AG08396 (cell line): Measurements from ENCODE around the gene KIDINS220.
"Not testable (repeated sequence)": the region's sequence is repeated elsewhere in the genome, so short reads cannot be mapped to it uniquely, and the experiment has no call there.

Source experiments
- DNase-seq: peaks from one replicate; pipeline ENCODE4 v3.0.0; 2012; ENCODE audit warnings: low spot score, mixed read lengths

Gene KIDINS220

DNA sequence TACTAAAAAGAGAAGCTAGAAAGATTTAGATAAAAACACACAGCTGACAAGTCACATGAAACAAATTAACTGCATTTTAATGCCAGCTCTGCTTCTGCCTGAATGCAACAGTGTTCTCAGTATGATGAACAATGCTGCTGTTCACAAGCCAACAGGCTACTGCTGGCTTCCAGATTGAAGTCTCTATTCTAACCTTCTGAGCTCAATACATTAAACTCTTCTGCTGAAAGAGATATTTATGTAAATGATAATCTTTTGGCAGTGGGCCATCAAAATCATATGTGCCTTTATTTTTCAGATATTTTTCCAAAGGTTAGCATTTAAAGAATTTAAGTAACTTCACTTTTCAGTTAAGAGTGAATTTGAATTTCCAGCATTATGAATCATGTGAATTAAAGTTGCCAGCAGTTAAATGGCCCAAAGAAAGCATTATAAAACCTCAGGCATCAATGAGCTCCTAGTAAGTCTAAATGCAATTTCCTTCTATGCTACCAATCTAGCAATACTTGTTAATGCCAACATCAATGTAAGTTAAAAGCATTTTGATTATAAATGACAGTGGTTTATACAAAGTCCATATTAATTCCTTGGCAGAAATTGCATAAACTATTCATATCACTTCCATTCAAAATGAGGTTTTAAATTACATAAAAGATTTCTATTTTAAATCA, 83.2 kb downstream of the KIDINS220 start:
- no peak for DNase-seq

DNA sequence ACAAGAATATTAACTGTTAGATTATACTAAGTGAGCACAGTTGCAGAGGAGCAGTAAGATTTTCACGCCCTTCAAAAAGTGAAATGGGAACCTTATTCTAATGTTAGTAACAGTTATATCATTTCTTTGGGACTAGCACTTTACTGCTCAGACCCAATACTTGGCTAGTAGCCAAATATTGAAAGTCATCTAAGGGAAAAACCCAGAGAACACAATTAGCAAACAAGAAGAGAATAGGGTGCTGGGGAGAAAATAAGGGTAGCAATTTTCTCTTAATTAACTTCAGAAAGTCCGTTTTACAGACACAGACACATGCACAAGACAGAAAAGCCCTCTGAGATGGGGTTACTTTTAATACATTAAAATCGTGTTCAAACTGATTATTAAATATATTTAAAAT, 83.8 kb downstream of the KIDINS220 start:
- DNase-seq, result no peak

DNA sequence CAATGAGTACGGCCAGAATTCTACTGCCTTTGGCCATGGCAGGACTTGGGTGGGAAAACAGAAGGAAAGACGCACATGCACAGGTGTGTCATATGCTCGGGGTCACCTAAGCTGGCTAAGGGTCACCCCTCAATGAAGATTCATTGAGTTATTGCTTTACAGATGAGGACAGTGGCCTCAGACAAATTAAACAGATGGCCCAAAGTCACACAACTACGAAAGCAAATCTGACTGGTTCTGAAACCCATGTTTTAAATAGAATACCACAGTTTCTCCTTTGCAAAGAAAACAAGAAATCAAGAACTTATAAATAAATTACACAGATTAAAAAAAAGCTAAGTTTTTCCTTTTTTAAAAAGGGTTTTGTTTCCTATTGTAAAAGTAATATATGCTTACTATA, 85.0 kb downstream of the KIDINS220 start:
- no peak for DNase-seq

DNA sequence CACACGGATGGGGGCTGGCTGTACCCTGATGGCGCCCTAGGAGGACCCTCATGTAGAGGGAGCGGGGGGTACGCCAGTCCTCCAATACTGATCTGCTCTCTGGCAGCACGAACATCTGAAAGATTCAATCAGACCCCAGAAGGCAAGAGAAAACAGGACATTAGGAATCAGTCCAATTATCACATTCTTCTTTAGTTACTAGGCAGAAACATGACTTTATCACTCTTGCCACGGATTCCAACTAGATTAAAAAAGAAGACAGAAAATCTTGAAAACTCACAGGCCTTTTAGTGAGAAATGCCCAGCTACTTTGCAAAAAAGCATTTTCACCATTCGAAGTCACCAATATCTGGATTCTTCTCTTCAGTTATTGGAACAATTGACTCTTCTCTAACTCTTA, 87.2 kb downstream of the KIDINS220 start:
- DNase-seq, result no peak

DNA sequence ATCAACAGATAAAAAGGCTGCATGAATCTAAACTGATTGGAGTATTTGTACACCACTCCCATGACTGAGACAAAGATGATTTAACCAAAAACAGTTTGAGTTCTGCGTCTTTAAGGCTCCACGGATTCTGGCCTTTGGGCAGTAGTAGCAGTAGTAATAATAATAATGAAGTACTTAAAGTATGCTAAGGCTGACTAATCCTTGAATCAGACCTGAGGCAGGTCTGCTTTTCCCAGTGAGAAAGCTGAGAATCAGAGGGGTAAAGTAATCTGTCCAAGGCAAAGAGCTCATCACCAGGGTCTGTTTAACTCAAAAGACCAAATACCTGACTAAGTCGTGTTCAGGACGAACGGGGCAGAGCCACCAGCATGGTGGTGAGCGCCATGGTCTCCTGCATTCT, 94.2 kb downstream of the KIDINS220 start:
- DNase-seq, result no peak

DNA sequence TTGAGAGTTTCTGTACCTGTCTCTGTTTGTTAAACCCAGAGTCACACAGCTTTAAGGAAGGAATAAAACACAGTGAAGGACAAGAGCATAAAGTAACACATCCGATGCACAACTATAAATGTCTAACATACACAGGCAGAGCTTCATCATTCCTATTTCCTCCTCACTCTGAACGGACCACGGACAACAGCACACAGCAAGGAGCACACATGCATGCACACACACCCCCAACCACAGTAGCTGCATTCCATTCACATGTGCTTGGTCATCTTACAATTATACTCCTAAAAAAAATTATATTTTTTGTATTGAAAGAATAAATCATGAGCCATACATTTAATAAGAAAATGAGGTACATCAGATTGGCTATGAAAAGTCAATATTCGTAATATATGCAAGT, 97.3 kb downstream of the KIDINS220 start:
- no peak for DNase-seq

DNA sequence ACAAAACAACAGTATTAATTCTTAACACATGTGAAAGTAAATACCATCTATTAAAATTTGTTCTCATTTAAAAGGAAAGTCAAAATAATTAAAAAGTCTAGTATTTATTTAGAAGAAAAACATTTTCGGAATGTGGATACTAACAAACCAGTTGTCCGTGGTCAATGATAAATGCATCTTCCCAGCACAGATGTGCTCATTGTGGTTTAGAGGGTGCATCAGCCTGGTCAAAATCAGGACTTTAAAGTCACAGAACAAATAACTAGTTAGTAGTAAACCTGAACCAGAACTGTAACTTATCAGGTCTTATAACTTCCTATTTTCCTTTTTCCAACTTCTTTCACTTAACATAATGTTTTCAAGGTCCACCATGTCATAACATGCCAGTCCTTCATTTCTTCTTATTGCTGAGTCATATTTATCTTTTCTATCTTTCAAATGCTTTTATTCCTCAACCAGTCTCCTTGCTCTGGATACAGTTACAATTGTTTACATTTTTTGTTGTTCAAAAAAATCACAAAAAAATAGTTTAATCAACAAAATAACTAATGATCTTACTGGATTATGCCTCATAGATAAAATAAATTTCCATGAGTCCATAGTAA, 99.7 kb downstream of the KIDINS220 start:
- DNase-seq, result peak; percentile 27

DNA sequence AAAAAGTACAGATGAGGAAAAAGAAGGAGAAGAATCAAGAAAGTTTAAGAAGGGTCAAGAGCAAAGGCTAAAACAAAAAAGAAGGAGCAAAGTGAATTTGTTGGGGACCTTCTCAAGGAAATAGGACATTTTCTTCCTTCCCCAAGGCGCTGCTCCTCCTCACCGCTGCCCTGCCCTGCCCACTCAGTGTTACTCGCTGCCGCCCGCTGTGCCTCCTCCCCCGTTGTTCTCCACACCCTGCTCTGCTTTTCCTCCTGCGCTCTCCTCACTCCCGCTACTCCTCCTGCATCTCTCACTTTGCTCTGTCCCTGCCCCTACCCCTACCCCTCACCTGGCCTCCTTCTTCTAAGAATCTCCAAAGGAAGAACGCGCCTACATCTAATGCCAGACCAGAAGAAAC, 104.8 kb downstream of the KIDINS220 start:
- DNase-seq, result no peak

DNA sequence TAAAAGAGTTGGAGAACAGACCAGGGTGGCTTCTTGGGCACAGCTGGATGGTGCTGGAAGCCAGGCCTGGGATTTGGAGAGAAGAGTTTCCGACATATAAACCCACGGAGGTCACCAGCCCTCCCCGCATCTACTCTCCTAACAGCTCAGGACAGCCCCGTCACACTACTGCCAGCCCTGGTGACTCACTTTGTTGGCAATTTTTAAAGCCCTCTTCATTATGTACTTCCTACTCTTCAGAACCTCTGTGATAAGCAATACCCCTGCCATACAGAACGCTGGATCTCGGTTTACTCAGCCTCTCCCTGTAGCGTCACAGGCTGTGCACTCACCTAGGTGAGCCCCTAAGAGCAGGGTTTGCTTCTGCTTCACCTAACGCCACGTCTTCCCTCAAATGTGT, 107.5 kb downstream of the KIDINS220 start:
- DNase-seq, result peak; percentile 29

DNA sequence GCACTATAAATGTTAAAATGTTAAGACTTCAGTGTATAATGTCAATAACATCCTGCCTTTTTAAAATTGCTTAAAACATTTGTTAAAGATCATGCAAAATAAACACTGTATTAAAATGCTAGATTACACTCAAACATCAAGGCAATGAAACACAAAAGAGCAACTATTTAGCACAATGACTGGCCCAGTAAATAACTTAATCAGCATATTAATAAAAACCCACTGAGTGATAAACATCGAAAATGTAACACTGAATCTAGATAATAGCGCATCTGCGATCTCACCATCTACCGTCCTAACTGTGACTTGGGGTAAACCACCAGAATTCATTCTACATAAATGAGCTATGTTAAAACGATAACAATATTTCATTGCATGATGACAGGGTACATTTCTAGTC, 108.3 kb downstream of the KIDINS220 start:
- not testable (repeated sequence) for DNase-seq

DNA sequence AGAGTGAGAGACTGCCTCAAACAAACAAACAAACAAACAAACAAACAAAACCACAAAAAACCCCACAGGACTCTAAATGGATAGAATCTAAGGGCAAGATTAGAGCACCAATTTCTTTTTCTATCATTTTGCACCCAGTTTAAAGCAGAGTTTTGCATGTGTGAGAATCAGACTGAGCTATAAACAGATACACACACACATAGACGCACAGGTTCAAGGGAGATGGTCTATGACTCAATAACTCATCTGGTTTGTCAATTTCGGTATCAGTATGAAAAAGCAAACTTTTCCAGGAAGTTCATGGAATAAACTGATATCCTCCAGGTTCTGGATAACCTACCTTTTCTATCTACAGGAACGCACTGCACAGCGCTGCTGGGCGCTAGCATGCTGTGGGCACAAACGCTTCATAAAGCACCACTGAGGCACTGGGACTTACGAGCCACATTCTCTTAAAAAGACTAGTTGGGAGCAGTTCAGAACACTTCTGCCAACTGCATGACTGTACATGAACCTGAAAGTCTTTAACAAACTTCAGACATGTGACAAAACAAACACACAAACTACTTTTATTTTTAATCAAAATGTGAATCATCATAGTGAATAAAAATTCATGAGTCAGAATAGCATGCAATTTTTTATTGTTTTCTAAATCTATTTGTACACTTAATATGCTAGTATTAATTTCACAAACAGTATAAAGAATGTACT, 109.0 kb downstream of the KIDINS220 start:
- no peak for DNase-seq

DNA sequence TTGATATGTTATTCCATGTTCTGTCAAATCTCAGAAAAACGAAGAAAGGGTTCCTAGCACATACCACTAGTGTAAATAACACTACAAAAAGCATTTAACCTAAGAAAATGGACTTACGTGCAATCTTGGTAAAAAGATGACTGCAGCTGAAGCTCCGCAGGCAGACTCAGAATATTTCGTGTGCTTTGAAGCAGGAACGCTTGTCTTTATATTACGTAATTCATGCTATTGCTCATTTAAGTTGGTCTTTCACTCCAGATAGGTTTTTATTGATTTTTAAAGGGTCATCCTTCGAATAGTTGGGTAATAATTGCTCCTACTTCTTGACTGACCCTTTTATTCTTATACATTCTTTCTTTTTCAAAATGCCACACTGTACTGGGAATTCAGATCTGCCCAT, 111.6 kb downstream of the KIDINS220 start:
- no peak for DNase-seq

DNA sequence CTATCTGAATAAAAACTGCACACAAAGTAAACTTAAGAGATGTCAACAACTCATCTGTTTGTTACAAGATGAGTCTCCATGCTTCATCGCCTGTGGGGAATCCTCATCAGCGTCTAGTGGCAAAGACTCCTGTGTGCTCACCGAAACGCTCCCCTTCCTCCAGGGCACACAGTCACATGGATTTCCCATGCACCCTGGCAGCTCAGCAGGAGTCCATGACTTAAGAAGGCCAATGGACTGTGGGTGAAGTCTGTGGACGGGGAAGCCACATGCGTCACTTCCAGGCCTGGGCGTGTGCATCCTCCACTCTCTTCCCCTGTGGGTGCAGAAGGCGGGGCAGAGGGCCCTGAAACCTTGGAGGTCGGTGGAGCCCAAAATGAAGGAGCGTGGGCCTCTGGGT, 114.4 kb downstream of the KIDINS220 start:
- DNase-seq, result no peak

DNA sequence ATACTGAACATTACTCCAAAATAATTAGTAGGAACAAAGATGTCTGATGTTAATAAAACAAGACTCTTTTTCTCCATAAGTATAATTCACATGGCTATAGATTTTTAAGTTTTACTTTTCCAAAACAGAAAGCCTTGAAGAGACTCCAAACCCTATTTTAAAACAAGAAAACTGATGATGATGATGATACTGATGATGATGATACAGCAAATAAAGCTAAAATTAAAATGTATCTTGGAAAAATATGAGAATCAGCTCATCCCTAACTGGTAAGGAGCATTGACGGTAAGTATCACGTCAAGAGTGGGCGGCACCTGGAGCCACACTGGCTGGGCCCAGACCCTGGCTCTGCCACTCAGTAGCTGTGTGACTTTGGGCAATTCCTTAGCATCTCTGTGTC, 116.0 kb downstream of the KIDINS220 start:
- no peak for DNase-seq

DNA sequence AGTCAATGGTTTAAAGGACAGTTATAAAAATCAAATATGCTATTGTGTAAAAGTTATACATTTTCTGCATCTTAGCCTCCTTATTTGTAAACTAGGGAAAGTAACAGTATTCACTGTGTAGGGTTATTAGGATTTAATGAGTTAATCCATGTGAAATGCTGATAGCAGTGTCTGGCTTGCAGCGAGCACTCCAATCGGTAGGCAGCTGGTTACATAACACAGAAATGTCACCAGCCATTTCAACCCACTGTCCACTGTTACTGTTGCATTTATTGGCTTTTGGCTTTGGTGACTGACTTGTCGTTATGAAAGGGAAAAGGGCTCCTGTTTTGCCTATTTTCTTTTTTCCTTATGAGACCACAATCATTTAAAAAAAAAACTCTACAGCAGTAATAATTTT, 116.7 kb downstream of the KIDINS220 start:
- no peak for DNase-seq

DNA sequence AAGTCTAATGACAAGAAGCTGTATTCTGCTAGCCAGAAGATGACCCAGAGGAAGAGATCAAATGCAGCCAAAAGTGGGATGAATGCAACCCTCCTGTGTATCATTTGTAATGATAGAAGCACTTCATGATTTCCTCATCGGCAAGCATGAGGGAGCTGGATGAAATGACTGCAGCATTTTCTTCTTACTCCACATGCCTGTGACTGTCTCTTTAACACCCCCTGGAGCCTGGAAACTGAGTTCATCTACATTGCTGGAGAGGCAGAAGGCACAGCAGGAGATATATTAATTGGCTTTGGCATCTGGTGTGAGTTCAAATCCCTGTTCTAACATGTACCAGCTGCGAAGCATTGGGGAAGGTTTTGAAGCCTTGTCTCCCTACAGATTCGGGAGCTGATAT, 117.9 kb downstream of the KIDINS220 start:
- DNase-seq, result no peak

DNA sequence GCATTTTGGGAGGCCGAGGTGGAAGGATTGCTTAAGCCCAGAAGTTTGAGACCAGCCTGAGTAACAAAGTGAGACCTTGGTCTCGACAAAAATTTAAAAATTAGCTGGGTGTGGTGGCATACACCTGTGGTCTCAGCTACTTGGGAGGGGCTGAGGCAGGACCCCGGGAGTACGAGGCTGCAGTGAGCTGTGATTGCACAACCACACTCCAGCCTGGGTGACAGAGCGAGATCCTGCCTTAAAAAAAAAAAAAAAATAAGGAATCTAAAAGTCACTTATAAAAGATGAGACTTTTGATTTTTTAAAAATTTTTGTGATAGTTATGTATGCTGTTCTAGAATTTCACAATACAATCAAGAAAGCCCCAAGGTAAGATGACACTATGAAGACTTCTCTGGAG, 122.4 kb downstream of the KIDINS220 start:
- no peak for DNase-seq

DNA sequence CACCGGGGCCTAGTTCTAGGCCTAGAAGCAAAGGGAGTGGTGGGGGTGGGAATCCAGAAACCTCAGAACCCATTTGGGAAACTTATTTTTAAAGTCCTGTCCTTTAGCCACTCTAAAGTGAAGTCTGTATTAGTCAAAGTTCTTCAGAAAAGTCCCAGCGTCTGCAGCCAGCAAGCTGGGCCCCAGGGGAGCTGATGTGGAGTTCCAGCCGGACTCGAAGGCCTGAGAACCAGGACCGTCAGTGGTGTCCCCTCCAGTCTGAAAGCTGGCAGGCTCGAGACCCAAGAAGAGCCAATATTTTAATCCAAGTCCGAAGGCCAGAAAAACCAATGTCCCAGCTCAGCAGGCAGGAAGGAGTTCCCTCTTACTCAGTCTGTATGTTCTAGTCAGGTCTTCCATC, 123.1 kb downstream of the KIDINS220 start:
- no peak for DNase-seq

DNA sequence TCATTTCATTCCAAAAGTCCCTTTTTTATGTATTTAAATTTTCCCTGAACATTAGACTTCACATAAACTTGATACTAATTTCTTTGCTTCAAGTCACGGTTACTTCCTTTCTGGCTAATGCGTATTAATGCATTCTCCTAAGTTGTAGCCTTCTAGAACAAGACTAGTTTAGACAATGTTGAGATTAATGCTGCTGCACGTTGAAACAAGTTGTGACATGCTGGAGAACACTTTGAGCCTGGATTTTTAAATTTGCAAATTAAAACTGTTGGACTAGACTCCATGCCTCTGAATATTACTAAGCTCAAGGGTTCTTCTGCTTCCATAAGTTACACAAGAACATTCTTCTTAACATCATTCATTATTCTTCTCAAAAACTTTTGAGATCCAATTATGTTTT, 126.5 kb downstream of the KIDINS220 start:
- no peak for DNase-seq

DNA sequence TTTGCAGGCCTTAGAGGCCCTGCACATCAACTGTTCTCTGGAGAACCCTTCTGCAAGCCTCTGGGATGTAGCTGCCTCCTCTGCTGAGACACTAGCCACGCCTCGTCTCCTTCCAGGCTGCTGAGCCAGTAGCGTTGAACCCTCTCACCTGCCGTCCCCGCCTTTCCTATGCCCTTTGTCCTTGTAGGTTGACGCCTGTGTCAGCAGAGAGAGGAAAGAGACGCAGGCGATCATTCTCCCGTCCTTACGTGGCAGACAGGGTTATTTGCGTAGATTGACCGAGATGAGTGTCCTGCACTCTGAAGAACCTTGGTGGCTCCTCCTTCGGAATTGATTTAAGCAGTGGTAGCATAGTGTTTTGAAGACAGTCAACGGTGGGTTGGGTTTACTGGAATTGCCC, 127.8 kb downstream of the KIDINS220 start:
- no peak for DNase-seq

DNA sequence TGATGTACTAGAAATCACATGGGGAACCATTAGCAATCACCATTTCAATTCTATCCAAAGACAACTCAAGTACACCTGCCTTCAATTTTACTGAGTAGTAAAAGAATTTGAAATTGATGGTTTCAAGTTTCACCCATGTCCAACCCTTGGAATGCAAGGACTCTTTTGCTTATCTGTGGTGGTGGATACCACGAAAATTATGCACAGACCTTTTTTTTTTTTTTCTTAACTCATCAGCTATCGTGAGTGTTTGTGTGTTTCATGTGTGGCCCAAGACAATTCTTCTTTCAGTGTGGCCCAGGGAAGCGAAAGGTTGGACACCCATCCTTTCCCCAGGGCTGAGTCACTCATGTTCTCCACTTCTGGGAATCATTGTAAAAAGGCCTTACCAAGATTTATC, 132.5 kb downstream of the KIDINS220 start:
- no peak for DNase-seq

DNA sequence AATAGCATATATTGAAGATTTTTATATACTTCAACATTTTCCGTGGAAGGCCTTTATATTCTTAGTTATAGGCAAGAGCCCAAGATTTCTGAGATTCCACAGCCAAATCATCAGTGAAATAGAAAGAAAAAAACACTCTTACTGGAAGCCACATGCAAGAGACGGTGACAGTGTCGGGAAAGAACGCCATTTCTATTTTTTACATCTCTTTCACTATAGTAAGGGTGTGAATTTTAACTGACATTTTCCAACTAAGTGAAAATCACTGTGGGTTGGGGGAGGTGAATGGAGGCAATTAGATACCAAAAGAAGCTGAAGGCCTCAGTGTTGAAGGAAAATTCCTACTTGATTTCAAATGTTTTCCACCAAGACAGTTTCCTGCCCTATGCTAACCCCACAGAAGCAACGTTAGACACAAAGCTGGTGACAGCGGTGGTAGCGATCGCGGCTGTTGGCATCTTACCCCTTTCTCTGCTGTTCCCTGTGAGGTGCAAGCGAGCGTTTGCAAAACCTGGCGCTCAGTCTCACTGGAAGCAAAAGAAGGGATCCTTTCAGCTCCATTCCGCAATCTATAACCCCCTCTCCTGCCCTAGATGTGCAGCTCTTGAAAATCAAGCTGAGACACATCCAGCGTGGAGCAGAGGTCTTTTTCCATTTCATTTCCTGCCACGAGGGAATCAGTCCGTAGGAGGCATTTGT, 135.6 kb downstream of the KIDINS220 start:
- no peak for DNase-seq

DNA sequence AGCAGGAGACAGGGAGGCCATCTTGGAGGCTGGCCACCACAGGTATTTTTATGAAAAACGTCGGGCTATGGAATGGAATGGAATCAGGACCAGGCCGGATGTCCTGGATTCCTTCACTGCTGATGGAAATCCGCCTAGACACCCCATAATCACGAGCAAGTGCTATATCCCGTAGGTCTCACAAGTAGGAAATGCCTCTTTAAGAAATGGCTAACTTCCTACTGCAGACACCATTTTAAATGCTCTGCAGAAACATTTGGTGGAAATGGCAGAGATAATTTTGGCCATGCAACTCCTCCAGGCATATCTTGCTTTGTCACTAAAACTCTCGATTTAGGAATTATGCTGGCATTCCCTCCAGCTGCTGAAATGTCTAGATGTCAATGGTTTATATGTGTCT, 137.6 kb downstream of the KIDINS220 start:
- DNase-seq, result no peak
